ENCODE measurements around the gene CADM1. TPM values are rescaled to one million over a fixed set of nuclear protein-coding genes. Genes with fewer than 3 reads are reported as not detected.

Gene CADM1
- polyA plus RNA-seq, 2 donors: 1.9 to 3.8 TPM

DNA sequence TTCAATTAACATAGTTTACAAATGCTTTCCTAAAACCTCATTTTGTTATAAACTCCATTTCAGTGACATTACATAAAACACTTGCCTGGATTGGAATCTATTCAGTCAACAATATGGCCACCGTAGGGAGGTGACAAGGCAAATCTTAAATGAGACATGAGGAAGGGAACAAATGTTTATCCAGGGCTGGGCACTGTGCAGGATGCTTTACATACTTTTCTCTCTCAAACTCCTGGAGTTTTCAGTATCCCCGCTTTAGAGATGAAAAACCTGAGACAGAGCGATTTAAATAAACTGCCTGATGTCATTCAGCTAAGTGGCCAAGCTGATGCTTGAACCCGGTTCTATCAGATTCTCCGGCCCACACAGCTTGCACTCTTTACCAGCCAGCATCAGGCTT is 259.9 kb downstream of the CADM1 start:
- Histone ChIP-seq H3K9me3 (ENCODE audit: control insufficient read depth in 2 of 2, insufficient read depth in 1 of 2, low read depth in 1 of 2, low read length in 1 of 2) (no peaks in the 10 kb centered on the region), H3K36me3 (ENCODE audit: control insufficient read depth in 2 of 2, insufficient read depth in 2 of 2, low read length in 1 of 2) (no peaks in the 10 kb centered on the region), H3K27me3 (ENCODE audit: control insufficient read depth in 1 of 2, insufficient read depth in 2 of 2, low read length in 2 of 2) (no peaks in the 10 kb centered on the region), H3K4me3 (ENCODE audit: low read depth in 1 of 2, low read length in 2 of 2) (no peak overlapping the region), H3K27ac (ENCODE audit: low read depth in 2 of 2, low read length in 1 of 2) (no peak overlapping the region), H3K4me1 (ENCODE audit: control insufficient read depth in 2 of 2, insufficient read depth in 2 of 2, low read length in 1 of 2) (no peaks in the 10 kb centered on the region)
- WGBS, 2 donors: 73 to 77% methylated on average over 5 of the region's 5 CpGs

DNA sequence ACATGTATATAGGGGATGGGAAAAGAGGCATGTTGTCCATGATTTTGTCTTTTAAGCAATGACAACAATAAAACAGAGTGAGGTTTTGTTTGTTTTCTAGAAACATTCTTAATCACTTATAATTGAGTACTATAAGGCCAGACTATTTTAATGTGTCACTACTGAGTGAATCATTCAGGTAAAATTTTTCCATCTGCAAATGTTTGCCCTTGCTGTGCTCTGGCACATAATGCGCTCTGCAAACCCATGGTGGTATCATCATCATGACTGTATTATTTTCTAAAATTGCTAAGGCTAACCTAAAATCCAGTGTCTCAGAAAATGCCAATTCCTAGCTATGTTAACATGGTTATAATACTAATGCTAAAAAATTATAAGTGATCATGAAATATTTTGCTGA is 261.2 kb downstream of the CADM1 start:
- no peaks in the 10 kb centered on the region for H3K36me3 ChIP-seq (ENCODE audit: control insufficient read depth in 2 of 2, insufficient read depth in 2 of 2, low read length in 1 of 2)
- no peak overlapping the region for H3K4me3 ChIP-seq (ENCODE audit: low read depth in 1 of 2, low read length in 2 of 2)
- H3K27ac ChIP-seq (ENCODE audit: low read depth in 2 of 2, low read length in 1 of 2): no peak overlapping the region
- H3K4me1 ChIP-seq (ENCODE audit: control insufficient read depth in 2 of 2, insufficient read depth in 2 of 2, low read length in 1 of 2): no peaks in the 10 kb centered on the region
- 97 to 99% methylated on average over 1 of the region's 1 CpG for WGBS, 2 donors
- no peaks in the 10 kb centered on the region for H3K9me3 ChIP-seq (ENCODE audit: control insufficient read depth in 2 of 2, insufficient read depth in 1 of 2, low read depth in 1 of 2, low read length in 1 of 2)
- H3K27me3 ChIP-seq (ENCODE audit: control insufficient read depth in 1 of 2, insufficient read depth in 2 of 2, low read length in 2 of 2): no peaks in the 10 kb centered on the region

DNA sequence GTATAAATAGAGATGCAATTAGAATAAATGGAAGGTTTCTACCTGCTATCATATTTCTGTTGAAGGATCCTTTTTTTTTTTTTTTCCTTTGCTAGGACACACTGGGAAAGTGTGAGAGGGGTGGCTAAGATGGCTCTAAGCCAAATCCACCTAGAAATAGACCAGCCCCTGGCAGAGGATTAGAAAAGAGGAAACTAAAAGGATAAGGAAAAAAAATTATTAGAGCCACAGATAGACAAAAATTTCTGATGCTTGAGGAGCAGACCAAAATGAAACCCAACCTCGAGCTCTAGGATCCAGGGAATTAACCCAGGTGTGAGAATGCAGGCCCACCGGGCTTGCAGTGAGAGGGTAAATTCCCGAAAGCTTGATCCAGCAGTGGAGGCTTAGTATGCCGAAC is 262.3 kb downstream of the CADM1 start:
- Histone ChIP-seq H3K4me3 (ENCODE audit: low read depth in 1 of 2, low read length in 2 of 2) (no peak overlapping the region), H3K27me3 (ENCODE audit: control insufficient read depth in 1 of 2, insufficient read depth in 2 of 2, low read length in 2 of 2) (no peaks in the 10 kb centered on the region), H3K36me3 (ENCODE audit: control insufficient read depth in 2 of 2, insufficient read depth in 2 of 2, low read length in 1 of 2) (no peaks in the 10 kb centered on the region), H3K4me1 (ENCODE audit: control insufficient read depth in 2 of 2, insufficient read depth in 2 of 2, low read length in 1 of 2) (no peaks in the 10 kb centered on the region), H3K27ac (ENCODE audit: low read depth in 2 of 2, low read length in 1 of 2) (no peak overlapping the region), H3K9me3 (ENCODE audit: control insufficient read depth in 2 of 2, insufficient read depth in 1 of 2, low read depth in 1 of 2, low read length in 1 of 2) (no peaks in the 10 kb centered on the region)
- WGBS, 2 donors: 83 to 91% methylated on average over 4 of the region's 4 CpGs

DNA sequence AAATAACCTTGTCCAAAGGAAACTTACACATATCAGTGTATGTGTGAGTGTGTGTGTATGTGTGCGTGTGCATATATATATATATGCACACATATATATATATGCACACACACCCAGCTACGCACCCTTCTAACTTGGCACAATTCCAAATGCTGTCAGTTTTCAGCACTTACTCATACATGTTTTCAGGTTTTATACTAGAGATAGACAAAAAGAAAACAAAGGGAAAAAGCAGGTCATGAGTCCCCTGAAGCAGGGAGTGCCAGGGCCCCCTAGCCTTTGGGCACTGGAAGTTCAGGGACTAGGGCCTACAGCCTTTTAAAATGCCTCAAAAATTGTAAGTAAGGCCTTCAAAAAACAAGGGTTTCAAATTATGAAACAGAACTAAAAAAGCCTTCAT is 265.4 kb downstream of the CADM1 start:
- Histone ChIP-seq H3K36me3 (ENCODE audit: control insufficient read depth in 2 of 2, insufficient read depth in 2 of 2, low read length in 1 of 2) (no peaks in the 10 kb centered on the region), H3K4me3 (ENCODE audit: low read depth in 1 of 2, low read length in 2 of 2) (no peak overlapping the region), H3K27me3 (ENCODE audit: control insufficient read depth in 1 of 2, insufficient read depth in 2 of 2, low read length in 2 of 2) (no peaks in the 10 kb centered on the region), H3K4me1 (ENCODE audit: control insufficient read depth in 2 of 2, insufficient read depth in 2 of 2, low read length in 1 of 2) (no peaks in the 10 kb centered on the region), H3K9me3 (ENCODE audit: control insufficient read depth in 2 of 2, insufficient read depth in 1 of 2, low read depth in 1 of 2, low read length in 1 of 2) (no peaks in the 10 kb centered on the region), H3K27ac (ENCODE audit: low read depth in 2 of 2, low read length in 1 of 2) (no peak overlapping the region)
- WGBS, 2 donors: 80% methylated on average over 2 of the region's 2 CpGs

DNA sequence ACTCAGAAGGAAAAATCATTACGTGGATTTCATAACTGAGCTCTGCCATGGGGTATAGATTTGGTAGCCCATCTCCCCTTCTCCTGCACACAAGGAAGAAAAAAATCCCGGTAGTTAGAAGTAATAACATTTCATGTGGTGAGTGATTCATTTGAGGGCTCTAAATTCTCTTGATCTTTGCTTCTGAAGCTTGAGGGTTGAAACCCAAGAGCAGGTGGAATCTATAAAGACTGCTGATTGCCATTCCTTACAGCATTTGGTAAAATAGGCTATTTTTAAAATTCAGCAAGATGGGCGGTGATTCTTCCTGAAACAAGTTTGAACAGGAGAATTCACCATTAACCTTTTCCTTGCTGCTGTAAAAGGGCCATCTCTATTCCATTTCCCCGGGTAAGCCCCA is 266.1 kb downstream of the CADM1 start:
- no peaks in the 10 kb centered on the region for H3K27me3 ChIP-seq (ENCODE audit: control insufficient read depth in 1 of 2, insufficient read depth in 2 of 2, low read length in 2 of 2)
- WGBS, 2 donors: 78 to 82% methylated on average over 4 of the region's 4 CpGs
- no peak overlapping the region for H3K27ac ChIP-seq (ENCODE audit: low read depth in 2 of 2, low read length in 1 of 2)
- no peaks in the 10 kb centered on the region for H3K9me3 ChIP-seq (ENCODE audit: control insufficient read depth in 2 of 2, insufficient read depth in 1 of 2, low read depth in 1 of 2, low read length in 1 of 2)
- H3K4me1 ChIP-seq (ENCODE audit: control insufficient read depth in 2 of 2, insufficient read depth in 2 of 2, low read length in 1 of 2): no peaks in the 10 kb centered on the region
- no peaks in the 10 kb centered on the region for H3K36me3 ChIP-seq (ENCODE audit: control insufficient read depth in 2 of 2, insufficient read depth in 2 of 2, low read length in 1 of 2)
- no peak overlapping the region for H3K4me3 ChIP-seq (ENCODE audit: low read depth in 1 of 2, low read length in 2 of 2)

DNA sequence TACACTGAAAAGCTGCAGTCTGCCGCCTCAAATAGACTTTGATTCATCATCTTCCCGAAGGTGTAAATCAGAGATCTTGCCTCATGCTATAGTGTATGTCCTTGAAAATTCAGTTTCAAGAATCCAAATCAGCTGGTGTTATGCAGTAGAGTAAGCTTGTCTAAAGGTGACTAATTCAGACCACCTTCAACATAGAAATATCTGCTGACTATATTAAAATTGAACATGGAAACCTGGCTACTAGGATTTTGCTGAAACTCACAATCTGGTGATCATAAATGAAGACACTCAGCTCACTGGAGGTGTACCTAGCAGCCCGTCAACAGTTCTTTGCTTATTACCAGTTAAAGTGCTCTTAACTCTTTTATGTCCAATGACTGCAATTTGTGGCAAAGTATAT is 266.6 kb downstream of the CADM1 start:
- Histone ChIP-seq H3K4me1 (ENCODE audit: control insufficient read depth in 2 of 2, insufficient read depth in 2 of 2, low read length in 1 of 2) (no peaks in the 10 kb centered on the region), H3K27ac (ENCODE audit: low read depth in 2 of 2, low read length in 1 of 2) (no peak overlapping the region), H3K27me3 (ENCODE audit: control insufficient read depth in 1 of 2, insufficient read depth in 2 of 2, low read length in 2 of 2) (no peaks in the 10 kb centered on the region), H3K9me3 (ENCODE audit: control insufficient read depth in 2 of 2, insufficient read depth in 1 of 2, low read depth in 1 of 2, low read length in 1 of 2) (no peaks in the 10 kb centered on the region), H3K4me3 (ENCODE audit: low read depth in 1 of 2, low read length in 2 of 2) (no peak overlapping the region), H3K36me3 (ENCODE audit: control insufficient read depth in 2 of 2, insufficient read depth in 2 of 2, low read length in 1 of 2) (no peaks in the 10 kb centered on the region)
- WGBS, 2 donors: 79 to 92% methylated on average over 3 of the region's 3 CpGs

DNA sequence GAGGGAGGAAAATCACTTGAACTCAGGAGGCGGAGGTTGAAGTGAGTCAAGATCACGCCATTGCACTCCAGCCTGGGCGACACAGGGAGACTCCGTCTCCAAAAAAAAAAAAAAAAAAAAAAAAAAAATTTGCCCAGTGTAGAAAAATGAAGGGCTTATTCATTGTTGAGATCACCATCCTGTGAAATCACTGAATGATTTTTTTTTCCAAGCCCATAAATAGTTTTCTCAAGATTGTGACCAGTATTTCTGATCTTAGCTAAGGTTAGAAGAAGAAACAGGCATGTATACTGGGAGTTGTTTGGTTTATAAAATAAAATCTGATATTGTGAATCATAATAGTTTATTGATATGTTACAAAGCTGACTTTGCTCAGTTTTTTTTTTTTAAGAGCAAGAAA is 269.4 kb downstream of the CADM1 start:
- WGBS, 2 donors: 96 to 99% methylated on average over 4 of the region's 4 CpGs

DNA sequence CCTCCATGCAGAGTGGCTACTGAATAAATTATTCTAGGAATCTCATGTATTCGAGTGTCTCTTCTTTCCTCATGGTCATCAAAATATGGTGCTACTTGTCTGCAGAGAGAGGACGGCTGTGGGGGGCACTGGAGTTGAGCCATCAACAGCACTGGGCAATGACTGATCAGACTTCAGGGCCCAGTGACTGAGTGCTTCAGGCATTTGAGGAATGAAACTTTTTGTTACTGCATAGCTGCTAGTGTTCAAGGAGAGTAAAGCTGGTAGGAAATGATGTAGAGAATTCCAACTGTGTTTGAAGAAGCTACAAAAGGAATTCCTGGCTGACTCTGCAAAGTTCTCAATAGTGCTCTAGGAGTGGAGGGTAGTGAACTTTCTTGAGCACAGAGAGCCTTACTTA is 277.7 kb downstream of the CADM1 start:
- Histone ChIP-seq H3K36me3 (ENCODE audit: control insufficient read depth in 2 of 2, insufficient read depth in 2 of 2, low read length in 1 of 2) (no peaks in the 10 kb centered on the region), H3K27me3 (ENCODE audit: control insufficient read depth in 1 of 2, insufficient read depth in 2 of 2, low read length in 2 of 2) (no peaks in the 10 kb centered on the region), H3K4me3 (ENCODE audit: low read depth in 1 of 2, low read length in 2 of 2) (no peak overlapping the region), H3K27ac (ENCODE audit: low read depth in 2 of 2, low read length in 1 of 2) (no peak overlapping the region), H3K9me3 (ENCODE audit: control insufficient read depth in 2 of 2, insufficient read depth in 1 of 2, low read depth in 1 of 2, low read length in 1 of 2) (no peaks in the 10 kb centered on the region), H3K4me1 (ENCODE audit: control insufficient read depth in 2 of 2, insufficient read depth in 2 of 2, low read length in 1 of 2) (no peaks in the 10 kb centered on the region)
- WGBS, 2 donors: 66 to 84% methylated on average over 2 of the region's 2 CpGs

More for the DNA sequence above, 269.4 kb downstream of the CADM1 start:
- Histone ChIP-seq H3K4me1 (ENCODE audit: control insufficient read depth in 2 of 2, insufficient read depth in 2 of 2, low read length in 1 of 2) (no peaks in the 10 kb centered on the region), H3K27ac (ENCODE audit: low read depth in 2 of 2, low read length in 1 of 2) (no peak overlapping the region), H3K9me3 (ENCODE audit: control insufficient read depth in 2 of 2, insufficient read depth in 1 of 2, low read depth in 1 of 2, low read length in 1 of 2) (no peaks in the 10 kb centered on the region), H3K4me3 (ENCODE audit: low read depth in 1 of 2, low read length in 2 of 2) (no peak overlapping the region), H3K27me3 (ENCODE audit: control insufficient read depth in 1 of 2, insufficient read depth in 2 of 2, low read length in 2 of 2) (no peaks in the 10 kb centered on the region), H3K36me3 (ENCODE audit: control insufficient read depth in 2 of 2, insufficient read depth in 2 of 2, low read length in 1 of 2) (no peaks in the 10 kb centered on the region)

DNA sequence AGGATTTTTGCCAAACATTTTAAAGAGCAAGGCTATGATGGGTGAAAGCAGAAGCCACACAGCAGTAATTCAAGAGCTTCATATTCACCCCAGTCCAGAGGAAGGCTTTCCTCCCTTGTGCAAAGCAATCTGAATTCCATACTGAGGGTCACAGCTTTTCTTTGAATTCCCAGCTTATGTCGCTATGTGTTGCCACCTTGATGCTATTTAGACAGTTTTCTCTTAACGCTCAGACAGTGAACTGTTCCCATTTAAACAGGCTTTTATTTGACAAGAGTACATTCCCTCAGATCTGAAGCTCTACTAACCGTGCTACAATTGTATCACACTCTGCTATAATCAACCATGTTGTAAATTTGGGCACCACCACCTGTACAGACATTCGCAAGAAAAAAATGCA is 279.7 kb downstream of the CADM1 start:
- Histone ChIP-seq H3K36me3 (ENCODE audit: control insufficient read depth in 2 of 2, insufficient read depth in 2 of 2, low read length in 1 of 2) (no peaks in the 10 kb centered on the region), H3K9me3 (ENCODE audit: control insufficient read depth in 2 of 2, insufficient read depth in 1 of 2, low read depth in 1 of 2, low read length in 1 of 2) (no peaks in the 10 kb centered on the region), H3K27me3 (ENCODE audit: control insufficient read depth in 1 of 2, insufficient read depth in 2 of 2, low read length in 2 of 2) (no peaks in the 10 kb centered on the region), H3K4me1 (ENCODE audit: control insufficient read depth in 2 of 2, insufficient read depth in 2 of 2, low read length in 1 of 2) (no peaks in the 10 kb centered on the region), H3K4me3 (ENCODE audit: low read depth in 1 of 2, low read length in 2 of 2) (no peak overlapping the region), H3K27ac (ENCODE audit: low read depth in 2 of 2, low read length in 1 of 2) (no peak overlapping the region)
- WGBS, 2 donors: 70 to 77% methylated on average over 4 of the region's 4 CpGs

DNA sequence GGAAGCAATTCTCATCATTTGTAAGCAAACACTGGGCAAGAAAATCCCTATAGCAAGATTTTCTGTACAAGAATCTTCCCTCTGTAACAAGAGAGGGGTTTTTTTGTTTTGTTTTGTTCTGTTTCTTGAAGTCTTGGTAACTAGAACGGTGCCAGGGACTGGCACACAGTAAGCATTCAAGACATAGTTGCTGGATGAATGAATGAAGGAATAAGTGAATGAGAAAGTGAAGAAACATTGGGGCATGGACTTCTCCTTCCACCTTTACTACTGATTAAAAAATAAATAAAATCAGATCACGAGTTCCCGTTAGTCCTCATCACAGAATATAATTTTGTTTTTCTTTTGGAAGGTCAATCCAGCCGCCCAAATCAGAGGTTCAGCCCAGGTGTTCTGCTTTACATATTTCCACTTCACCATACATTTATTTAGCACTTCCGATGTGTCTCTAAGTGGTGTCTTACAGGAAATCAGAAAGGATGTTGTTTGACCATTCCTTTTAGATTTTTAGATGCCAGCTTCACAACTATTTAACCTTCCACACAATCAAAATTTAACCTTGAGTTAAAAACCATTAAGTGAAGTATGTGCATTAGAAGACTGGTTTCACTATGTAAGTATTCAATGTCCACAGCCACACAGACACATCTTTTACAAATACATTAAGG is 281.2 kb downstream of the CADM1 start:
- WGBS, 2 donors: 75 to 78% methylated on average over 5 of the region's 5 CpGs
- no peaks in the 10 kb centered on the region for H3K4me1 ChIP-seq (ENCODE audit: control insufficient read depth in 2 of 2, insufficient read depth in 2 of 2, low read length in 1 of 2)

More for the DNA sequence above, 281.2 kb downstream of the CADM1 start:
- Histone ChIP-seq H3K27me3 (ENCODE audit: control insufficient read depth in 1 of 2, insufficient read depth in 2 of 2, low read length in 2 of 2) (no peaks in the 10 kb centered on the region), H3K9me3 (ENCODE audit: control insufficient read depth in 2 of 2, insufficient read depth in 1 of 2, low read depth in 1 of 2, low read length in 1 of 2) (no peaks in the 10 kb centered on the region), H3K36me3 (ENCODE audit: control insufficient read depth in 2 of 2, insufficient read depth in 2 of 2, low read length in 1 of 2) (no peaks in the 10 kb centered on the region), H3K4me3 (ENCODE audit: low read depth in 1 of 2, low read length in 2 of 2) (no peak overlapping the region), H3K27ac (ENCODE audit: low read depth in 2 of 2, low read length in 1 of 2) (no peak overlapping the region)
